Parathyroid adenoma (tissue), 2 donors: ENCODE measurements around the gene MYO9A.
"Not testable (repeated sequence)": the region's sequence is repeated elsewhere in the genome, so short reads cannot be mapped to it uniquely, and the experiment has no call there.

Experiments used
- H2AFZ ChIP-seq: fragments of 300-600 bp; sonication (generic); one replicate; pipeline ENCODE4 v1.7.0; 2017; ENCODE audit warnings: antibody characterized with exemption, mild to moderate bottlenecking
- H3K27ac ChIP-seq: fragments of 300-600 bp; sonication (generic); one replicate; pipeline ENCODE4 v1.7.0; 2017
- H3K27me3 ChIP-seq: fragments of 300-600 bp; sonication (generic); one replicate; pipeline ENCODE4 v1.7.0; 2017; ENCODE audit warnings: low read length; ENCODE audit not compliant: control insufficient read depth, insufficient read depth
- H3K36me3 ChIP-seq: fragments of 300-600 bp; sonication (generic); one replicate; pipeline ENCODE4 v1.7.0; 2017; ENCODE audit warnings: low read length; ENCODE audit not compliant: control insufficient read depth, insufficient read depth
- H3K4me1 ChIP-seq: fragments of 300-600 bp; sonication (generic); one replicate; pipeline ENCODE4 v1.7.0; 2017; ENCODE audit warnings: control low read depth
- H3K4me2 ChIP-seq: fragments of 300-600 bp; sonication (generic); one replicate; pipeline ENCODE4 v1.7.0; 2017; ENCODE audit warnings: low read length
- H3K4me3 ChIP-seq: fragments of 300-600 bp; sonication (generic); one replicate; pipeline ENCODE4 v1.7.0; 2017; ENCODE audit warnings: low read depth, low read length
- H3K79me2 ChIP-seq: fragments of 300-600 bp; sonication (generic); one replicate; pipeline ENCODE4 v1.7.0; 2017; ENCODE audit warnings: control low read depth
- H3K9ac ChIP-seq: fragments of 300-600 bp; sonication (generic); one replicate; pipeline ENCODE4 v1.7.0; 2017; ENCODE audit warnings: mild to moderate bottlenecking
- H3K9me3 ChIP-seq: fragments of 300-600 bp; sonication (generic); one replicate; pipeline ENCODE4 v1.7.0; 2017; ENCODE audit warnings: low read length; ENCODE audit not compliant: control insufficient read depth
- CTCF ChIP-seq: fragments of 300-600 bp; sonication (generic); IDR thresholded peaks from one replicate; pipeline ENCODE4 v1.7.0; 2017; ENCODE audit warnings: antibody characterized with exemption, mild to moderate bottlenecking
- donor health status: primary hyperparathyroidism.

Gene MYO9A

DNA sequence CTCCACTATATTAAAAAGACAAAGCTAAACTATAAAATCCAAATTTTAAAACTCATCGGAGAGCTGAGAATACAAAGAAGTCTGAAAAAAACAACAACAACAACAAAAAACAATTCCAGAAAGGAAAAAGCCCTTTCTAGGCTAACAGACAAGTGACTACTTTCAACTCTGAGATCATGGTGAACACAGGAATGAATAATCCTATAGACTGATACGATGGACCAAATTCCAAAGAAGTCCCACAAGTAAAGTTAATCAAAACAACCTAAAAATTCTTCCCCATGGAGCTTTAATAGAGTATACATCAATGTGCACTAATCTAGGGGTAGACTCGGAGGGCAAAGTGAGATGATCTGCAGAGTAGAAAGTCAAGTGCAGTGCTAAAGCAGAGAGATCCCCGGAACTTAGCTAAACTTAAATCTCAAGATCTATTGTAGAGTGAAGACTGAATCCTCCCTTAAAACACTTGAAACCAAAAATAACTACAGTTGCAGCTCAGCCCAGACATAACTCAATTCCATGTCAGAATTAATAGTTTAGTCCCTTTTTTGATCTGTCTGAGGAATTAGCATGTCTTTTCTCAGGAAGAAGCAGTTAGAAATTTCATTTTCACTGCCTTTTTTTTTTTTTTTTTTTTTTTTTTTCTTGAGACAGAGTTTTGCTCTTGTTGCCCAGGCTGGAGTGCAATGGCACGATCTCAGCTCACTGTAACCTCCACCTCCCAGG, 43.5 kb downstream of the MYO9A start:
- Histone ChIP-seq H3K4me3 (no peak overlapping the region), H3K79me2 (no peaks in the 10 kb centered on the region), H2AFZ (no peak overlapping the region), H3K9ac (no peak overlapping the region), H3K27ac (no peak overlapping the region), H3K9me3 (no peaks in the 10 kb centered on the region), H3K36me3 (no peaks in the 10 kb centered on the region), H3K27me3 (no peaks in the 10 kb centered on the region), H3K4me1 (no peaks in the 10 kb centered on the region), H3K4me2 (no peak overlapping the region)
- TF ChIP-seq CTCF: no peak

DNA sequence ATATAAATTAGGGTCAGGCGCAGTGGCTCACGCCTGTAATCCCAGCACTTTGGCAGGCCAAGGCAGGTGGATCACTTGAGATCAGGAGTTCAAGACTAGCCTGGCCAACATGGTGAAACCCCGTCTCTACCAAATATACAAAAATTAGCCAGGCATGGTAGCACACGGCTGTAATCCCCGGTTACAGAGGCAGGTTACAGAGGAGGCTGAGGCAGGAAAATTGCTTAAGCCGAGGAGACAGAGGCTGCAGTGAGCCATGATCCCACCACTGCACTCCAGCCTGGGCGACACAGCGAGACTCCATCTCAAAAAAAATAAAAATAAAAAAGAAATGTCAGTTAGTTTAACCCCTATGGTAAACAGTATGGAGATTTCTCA, 46.5 kb downstream of the MYO9A start:
- not testable (repeated sequence) for H3K9ac ChIP-seq, H3K36me3 ChIP-seq, H3K27ac ChIP-seq, H3K4me3 ChIP-seq, H3K4me2 ChIP-seq, H3K9me3 ChIP-seq, H3K27me3 ChIP-seq, H2AFZ ChIP-seq, H3K79me2 ChIP-seq, H3K4me1 ChIP-seq

GRCh38 chr15:72070817-72071447, 47.0 kb downstream of the MYO9A start:
- no peaks in the 10 kb centered on the region for H3K36me3 ChIP-seq
- no peak for TF ChIP-seq CTCF
- no peak overlapping the region for H3K4me3 ChIP-seq
- H3K27ac ChIP-seq: no peak overlapping the region
- H3K9me3 ChIP-seq: no peaks in the 10 kb centered on the region
- peaks cover 3% of the 10 kb centered on the region for H3K79me2 ChIP-seq
- H3K27me3 ChIP-seq: no peaks in the 10 kb centered on the region
- H3K9ac ChIP-seq: no peak overlapping the region
- no peak overlapping the region for H3K4me2 ChIP-seq
- no peaks in the 10 kb centered on the region for H3K4me1 ChIP-seq
- H2AFZ ChIP-seq: no peak overlapping the region

DNA sequence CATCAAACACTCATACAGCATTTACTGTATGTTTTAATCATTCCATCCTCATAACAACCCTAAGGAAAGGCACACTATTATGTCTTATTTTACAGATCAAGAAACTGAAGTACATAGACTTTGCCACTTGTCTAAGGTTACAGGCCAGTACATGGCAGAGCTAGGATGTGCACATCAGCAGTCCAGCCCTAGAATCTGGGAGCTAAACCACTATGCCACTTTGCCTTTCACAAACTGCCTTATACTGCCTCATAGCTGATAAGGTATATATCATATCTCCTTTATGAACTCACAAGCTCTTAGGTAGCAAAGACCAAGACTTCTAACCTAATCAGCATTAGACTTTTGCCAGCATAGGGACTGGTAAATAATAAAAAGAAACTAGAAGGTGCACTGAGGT, 49.1 kb downstream of the MYO9A start:
- peaks cover 3% of the 10 kb centered on the region for H3K79me2 ChIP-seq

GRCh38 chr15:72065801-72066200, 52.1 kb downstream of the MYO9A start:
- no peak for TF ChIP-seq CTCF
- H3K9ac ChIP-seq: no peak overlapping the region
- H3K36me3 ChIP-seq: no peaks in the 10 kb centered on the region
- H3K4me2 ChIP-seq: no peak overlapping the region
- no peak overlapping the region for H3K4me3 ChIP-seq
- H3K9me3 ChIP-seq: no peaks in the 10 kb centered on the region
- H2AFZ ChIP-seq: no peak overlapping the region
- no peaks in the 10 kb centered on the region for H3K4me1 ChIP-seq
- no peak overlapping the region for H3K27ac ChIP-seq
- no peaks in the 10 kb centered on the region for H3K27me3 ChIP-seq
- peaks cover 5% of the 10 kb centered on the region for H3K79me2 ChIP-seq

More for the DNA sequence above, 49.1 kb downstream of the MYO9A start:
- Histone ChIP-seq H3K9me3 (no peaks in the 10 kb centered on the region), H3K4me1 (no peaks in the 10 kb centered on the region), H3K4me3 (no peak overlapping the region), H3K27me3 (no peaks in the 10 kb centered on the region), H3K36me3 (no peaks in the 10 kb centered on the region), H2AFZ (no peak overlapping the region), H3K27ac (no peak overlapping the region), H3K9ac (no peak overlapping the region), H3K4me2 (no peak overlapping the region)
- TF ChIP-seq CTCF: no peak
